ENCODE data around the gene SCRT2.

Gene SCRT2

DNA sequence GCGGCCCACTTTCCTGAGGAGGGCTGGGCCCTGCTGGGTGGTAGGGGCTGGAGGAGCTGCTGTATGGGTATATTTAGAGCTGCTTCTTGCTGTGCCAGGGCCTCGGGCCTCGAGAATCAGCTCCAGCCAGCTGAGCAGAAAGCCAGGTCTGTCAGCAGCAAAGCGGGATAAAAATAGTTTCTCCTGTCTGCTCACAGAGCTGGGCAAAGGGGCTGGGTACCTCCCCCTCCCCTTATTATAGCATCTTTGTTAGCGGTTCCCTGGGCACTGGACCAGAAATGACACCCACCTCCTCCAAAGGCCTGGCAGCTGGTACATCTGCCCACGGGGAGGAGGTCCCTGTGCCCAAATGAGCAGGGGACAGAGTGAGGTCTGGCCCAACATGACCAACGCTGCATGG is 6.0 kb downstream of the SCRT2 start:
- no peak for DNase-seq

DNA sequence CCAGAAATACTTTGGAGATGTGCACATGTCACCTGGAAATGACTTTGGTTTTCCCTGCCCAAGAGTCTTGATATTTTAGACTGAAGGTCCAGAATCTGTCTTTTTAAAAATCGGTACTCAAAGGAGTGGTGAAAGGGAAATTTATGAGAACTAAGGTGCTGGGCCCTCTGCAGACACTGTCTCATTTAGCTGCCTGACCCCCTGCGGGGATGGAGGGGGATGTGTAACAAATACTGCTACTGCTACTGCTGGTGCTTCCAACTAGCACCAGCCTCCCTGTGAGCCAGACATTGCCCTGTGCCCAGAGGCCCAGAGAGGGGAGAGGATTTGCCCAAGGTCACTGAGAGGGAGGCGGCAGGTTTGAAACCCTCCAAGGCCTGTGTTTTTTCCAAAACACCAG is 7.0 kb downstream of the SCRT2 start:
- no peak for DNase-seq

DNA sequence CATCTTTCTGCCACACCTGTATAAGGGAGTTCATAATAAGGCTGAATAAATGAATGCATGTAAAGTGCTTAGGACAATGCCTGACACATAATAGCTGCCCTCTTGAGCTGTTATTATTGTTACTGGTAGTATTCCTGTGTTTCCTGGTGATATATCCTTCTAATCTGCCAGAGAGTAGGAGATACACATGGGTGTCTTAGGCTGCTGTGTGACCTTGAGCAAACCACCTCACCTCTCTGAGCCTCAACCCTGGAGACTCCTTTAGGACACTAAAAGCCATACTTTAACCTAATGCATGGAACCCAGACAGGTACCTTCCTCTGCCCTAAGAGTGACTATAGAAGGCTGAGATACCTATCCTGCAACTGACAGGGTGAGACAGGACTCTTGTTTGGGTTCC is 7.6 kb downstream of the SCRT2 start:
- DNase-seq, result no peak

DNA sequence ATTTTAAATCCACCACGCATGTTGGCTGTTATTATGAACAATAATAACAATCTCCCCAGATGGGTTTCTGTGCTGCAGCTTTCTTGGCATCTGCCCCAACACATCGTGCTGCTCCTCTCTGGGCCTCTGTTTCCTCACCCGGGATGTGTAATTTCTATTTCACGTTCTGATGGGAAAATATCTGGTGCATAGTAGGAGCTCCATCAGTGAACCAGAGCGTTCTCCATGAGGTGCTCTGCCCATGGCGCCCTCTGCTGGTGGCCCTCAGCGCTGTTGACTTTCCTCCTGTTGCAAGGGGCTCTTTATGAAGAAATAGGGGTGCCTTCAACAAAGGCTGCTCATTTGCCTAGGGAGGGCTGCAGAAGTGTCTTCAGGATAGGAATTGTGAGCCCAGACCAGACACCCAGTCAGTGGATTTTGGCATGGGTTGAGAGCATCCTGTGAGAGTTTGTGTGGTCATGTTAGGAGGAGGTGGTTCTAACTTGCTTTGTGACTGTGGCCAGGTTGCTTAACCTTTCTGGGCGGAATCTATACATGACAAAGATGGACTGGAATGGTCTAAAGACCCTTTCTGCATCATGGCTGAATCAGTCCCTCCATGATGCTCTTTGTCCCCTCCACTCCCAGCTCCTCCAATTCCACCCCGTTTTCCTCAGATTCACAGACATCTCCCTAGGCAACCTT is 8.1 kb downstream of the SCRT2 start:
- peak; percentile 28 for DNase-seq

DNA sequence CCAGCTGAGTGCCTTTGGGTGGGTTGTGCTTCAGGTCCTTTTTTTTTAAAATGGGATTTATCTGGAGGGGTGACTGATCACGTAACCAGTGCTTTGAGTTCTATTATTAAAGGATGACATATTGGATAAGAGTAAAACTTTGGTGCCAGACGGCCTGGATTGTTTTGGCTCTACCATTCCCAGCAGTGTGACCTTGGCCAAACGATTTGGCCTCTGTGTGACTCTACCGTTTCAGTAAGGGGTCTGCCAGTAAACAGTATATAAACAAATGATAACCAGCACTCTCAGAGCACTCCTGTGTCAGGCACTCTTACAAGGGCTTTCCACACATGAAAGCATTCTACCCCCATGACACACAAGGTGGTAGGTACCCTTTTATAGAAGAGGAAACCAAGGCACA is 8.7 kb downstream of the SCRT2 start:
- no peak for DNase-seq

DNA sequence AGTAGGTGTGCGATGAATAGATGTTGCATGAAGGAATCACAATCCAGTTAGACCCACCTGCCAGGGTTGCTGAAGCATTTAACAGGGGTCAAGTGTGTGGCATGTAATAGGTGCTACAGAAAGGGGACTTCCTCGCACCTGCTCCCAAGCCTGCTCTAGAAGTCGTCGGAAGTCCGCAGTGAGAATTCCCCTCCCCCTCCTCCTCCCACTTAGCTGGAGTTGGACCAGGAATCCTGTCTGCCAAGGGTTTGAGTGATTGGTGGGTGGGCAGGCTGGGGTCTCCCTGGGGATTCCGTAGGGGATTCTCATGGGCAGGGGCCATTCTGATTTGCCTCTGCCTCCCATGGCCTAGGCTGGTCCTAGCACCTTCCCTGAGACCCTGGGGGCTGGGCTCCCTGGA is 10.3 kb downstream of the SCRT2 start:
- no peak for DNase-seq

DNA sequence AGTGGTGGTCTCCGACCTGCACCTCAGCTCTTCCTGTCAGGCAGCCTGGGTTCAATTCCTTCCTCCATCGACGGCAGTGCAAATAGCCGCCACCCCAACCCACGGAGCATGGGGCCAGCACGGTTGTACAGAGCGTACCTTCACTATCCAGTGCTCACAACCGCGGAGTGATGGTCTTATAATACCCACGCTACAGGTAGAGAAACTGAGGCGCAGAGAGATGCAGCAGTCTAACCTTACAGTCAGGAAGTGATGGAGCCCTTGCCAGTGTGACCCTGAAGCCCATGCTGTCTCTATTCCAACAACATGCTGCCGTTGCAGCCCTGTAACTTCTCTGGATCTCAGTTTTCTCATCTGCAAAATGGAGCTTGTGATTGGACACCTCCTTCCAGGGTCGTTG is 11.0 kb downstream of the SCRT2 start:
- no peak for DNase-seq

DNA sequence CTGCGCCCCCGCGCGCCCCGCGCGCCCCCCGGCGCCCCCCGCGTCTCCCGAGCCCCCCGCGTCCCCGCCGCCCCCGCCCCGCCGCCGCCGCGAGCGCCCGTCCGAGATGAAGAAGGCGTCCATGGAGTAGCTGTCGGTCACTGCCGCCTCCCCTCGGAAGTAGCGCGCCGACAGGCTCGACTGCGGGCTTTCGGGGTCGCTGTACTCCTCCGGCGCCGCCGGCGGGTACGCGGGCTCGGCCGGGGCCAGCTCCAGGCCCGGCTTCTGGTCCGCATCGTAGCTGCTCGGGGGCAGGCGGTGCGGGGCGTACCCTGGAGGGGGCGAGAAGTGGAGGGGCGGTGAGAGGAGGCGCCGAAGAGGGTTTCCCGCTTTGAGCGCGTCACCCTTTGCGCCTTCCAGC is 11.5 kb downstream of the SCRT2 start:
- DNase-seq, result no peak

DNA sequence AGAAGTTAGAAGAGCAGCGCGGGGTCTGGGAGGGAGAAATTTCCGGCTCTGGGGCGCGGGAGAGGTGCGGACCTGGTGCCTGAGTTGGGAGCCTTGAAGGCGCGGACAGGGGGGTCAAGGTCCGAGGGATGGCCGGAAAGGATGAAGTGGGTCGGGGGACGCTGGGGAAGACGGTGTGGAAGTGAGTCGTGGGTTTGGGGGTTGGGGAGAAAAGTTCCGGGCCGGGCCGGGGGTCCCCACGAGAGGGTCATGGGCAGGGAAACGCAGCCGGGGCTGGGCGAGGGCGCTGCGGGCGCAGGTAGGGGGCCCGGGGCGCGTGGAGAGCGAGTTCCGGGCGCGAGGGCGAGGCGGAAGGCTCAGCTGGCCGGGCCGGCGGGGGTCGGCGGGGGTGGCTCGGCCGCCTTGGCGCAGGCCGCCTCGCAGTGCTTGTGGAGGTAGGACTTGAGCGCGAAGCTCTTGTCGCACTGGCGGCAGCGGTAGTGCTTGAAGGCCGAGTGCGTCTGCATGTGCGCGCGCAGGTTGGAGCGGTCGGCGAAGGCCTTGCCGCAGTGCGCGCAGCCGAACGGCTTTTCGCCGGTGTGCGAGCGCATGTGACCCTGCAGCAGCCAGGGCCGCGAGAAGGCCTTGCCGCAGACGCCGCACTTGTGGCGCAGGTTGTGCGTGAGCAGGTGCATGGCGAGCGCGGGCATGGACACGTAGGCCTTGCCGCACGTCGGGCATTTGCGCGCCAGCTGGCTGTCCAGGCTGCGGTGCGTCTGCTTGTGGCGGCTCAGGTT is 12.1 kb downstream of the SCRT2 start:
- DNase-seq, result no peak

DNA sequence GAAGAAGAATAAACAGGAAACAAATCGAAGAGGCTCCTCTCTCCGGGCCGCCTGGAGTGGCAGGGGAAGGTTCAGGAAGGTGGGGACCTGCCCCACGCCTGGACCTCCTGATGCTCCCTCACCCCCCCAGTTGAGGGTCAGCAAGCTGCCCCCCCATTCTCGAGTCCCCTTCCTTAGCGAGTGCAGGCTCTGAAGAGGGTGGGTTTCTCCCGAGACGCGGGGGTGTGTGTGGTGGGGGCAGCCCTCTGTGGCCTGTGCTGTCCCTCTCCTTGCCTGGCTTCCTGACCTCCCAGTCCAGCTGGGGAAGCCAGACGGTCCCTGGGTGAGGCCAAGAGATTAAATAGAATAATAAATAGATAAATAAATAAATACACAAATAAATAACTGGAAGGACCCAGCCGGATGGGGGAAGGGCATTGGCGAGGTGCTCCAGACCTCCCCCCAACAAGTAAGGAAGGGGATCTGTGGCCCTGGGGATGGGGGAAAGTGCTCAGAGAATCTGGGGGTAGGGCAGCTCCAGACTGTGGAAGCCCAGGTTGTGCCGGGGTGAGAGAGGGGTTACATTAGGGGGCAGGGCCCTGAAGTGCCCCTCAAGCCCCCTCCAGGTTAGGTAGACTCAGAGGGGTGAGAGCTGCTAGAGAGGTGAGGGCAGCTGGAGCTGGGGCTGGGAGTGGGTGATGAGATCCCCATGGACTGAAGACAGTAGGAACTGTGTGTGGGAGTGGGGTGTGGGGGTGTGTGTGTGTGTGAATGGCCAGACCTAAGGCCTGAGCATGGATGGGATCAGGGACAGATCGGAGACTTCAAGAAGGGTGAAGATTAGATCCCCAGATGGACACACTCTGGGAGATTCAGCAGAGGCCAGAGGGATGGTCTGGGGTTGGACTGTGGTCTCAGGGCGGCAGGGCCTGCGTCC is 13.1 kb downstream of the SCRT2 start:
- DNase-seq, result no peak

DNA sequence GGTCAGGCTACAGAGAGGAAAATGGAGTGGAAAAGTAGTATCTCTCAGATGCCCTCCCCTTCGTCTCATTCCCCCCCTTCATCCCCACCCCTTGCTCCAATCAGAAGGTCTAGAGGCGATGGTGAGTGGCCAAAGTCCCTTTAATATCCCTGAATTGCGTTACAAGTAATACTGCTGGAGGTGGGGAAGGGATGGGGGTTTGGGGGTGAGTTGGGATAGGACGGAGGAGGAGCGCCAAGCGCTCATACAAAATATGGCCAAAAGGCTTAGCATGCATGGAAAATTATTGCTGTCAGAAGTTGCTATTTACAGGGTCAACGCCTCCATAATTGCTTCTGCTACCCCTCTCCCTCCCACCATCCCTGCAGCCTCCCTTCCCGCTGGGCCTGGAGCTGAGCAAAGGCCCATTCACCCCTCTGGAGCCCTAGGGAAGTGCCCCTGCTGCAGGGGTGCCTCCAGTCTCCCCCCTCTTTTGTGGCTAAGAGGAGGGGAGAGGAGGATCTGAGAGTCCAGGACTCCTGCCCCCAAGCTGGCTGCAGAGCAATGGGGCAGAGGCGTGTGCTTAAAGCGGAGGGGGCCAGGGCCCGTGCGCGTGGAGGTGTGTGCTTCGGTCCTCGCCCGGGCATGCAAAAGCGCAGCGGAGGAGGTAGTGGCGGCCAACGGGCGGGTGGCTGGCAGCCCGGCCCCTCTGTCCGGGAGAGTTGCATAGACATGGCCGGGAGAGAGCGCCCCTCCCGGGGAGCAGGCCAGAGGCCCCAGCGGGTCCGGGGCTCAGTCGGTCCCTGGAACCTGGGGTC is 13.9 kb downstream of the SCRT2 start:
- DNase-seq, result no peak

DNA sequence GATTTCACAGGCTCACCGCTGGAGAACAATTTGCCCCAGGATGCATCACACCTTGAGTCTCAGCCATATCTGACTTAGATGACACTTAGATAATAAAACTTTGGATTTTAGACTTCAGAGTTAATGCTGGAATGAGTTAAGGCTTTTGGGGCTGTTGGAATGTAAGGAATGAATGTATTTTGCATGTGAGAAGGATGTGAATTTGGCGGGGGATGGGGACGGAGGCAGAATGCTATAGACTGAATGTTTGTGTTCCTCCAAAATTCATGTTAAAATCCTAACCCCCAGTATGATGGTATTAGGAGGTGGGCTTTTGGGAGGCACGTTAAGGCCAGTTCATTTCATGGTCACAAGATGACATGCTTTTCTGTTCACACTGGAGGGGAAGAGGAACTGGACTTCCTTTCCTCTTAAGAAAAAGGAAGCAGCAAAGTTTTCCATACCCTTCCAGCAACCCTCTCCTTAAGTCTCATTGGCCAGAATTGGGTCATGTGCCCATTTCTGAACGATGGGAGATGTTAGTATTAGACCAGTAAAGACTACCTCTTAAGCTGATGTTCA is 16.8 kb downstream of the SCRT2 start:
- DNase-seq, result no peak

DNA sequence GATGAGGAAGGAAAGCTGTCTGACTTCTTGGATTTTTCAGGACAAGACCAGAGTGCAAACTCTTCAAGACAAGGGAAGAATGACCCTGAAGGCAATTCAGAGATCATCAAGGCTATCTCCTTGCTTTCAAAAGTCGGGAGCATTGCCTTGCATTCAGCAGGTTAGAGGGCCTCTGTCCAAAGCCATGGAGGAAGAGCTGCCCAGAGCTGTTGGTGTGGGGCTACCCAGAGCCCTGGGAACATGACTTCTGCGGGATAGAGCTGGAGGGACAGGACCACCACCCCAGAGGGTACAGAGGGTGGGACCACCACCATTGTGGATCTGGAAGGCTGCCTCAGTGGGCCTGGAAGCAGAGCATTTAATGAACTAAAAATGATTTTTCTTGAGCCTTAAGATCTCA is 17.4 kb downstream of the SCRT2 start:
- no peak for DNase-seq

DNA sequence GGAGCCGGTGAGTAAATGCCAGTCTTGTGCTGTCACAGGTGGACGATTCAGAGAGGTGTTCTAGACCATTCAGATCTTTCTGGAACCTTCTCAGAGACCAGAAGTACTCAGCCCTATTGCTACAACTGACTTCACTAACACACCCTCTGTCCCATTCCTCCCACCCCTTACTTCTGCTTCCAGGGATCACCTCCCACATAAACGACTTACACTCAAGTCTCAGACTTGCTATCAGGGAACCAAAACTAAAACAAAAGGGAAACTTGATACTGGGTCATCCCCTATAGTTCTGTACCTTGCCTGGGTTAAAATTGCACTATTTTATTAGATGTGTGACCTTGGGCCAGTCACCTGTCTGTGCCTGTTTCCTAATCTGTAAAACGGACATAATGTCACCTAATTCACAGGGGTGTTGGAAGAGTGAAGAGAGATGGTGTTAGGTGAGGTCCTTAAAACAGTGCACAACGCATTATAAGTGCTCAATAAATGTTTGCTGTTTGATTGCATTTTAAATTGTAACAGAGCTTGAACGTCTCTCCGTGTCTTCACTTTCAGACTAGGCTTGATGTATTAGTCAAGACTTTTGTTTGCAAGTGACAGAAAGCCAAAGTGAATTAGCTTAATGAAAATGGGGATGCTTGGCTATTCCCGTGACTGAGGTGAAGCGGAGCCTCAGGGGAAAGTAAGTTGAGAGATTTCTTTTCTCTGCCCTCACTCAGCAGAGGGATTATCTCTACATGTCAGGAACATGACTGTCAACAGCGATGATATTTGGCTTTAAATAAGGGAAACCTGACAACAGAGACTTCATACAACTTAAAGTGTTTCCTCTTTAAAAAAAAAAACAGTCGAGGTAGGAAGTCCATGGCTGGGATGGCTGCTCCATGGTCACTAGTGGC is 19.6 kb downstream of the SCRT2 start:
- DNase-seq, result no peak

DNA sequence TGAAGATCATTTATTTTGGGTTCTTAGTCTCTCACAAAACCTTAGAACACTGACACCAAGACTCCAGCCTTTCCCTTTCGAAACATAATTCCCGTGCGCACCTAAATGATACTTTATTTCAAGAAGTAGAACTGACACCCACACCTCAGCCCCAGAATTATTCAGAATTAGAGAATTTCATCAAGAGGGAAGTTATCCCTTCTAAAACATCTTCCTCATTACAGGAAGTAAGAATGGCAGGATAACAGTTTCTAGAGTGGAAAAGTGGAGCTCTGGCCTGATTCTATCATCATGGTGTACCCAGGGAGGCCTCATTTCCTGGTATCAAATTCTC is 21.2 kb downstream of the SCRT2 start:
- no peak for DNase-seq

DNA sequence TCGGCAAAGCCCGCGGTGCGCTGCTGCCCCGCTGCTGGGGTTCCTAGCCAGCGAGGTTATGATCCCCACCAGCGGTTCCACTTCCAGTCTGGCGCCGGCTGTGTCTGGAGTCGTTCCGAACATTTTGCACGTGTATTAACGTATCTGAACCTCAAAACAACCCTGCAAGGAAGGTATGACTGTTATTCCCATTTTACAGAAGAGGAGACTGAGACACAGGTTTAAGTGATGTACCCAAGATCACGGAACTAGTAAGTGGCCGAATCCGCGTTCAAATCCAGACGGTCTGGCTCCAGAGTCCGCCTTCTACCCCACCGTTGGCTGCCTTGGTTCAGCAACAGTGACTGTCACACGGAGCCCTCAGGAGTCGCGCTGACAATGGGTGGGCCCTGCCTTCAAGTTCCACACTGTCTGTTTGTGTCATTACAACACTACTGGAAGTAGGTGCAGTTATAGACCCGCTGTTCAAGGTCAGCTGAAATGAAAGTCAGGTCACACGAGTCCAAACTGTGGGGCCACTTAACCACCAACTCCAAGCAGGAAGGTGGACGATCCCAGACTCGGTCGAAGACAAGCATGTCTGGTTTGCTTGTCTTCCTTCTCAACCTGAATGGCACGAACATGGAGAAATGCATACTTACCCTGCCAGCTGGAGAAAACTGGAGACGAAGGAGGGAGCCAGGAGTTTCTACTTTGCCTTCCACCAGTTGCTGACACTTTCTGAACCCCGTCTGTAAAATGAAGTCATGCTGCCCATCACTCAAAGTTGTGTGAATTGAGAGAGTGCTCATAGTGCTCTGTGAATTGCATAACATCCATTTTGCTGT is 21.8 kb downstream of the SCRT2 start:
- DNase-seq, result no peak

DNA sequence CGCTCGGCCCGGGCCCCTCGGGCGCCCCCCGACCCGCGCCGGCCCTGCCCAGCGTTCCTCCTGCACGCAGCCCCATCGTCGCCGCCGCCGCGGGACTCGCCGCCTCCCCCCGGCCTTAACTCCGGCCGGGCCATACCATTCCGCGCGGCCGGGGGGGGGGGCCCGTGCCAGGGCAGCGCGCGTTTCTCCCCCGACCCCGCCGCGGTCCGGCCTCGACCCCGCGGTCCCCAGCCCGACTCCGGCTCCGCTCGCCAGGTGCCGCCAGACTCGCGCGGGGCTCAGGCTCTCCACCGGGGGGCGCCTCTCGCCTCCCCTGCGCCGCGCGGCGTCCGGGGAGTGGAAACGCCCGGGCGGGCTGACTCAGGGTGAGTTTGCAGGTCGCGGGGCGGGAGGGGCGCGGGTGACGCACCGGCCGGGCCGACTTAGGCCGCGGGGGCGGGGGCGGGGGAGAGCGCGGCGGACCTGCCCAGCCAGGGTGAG is 22.5 kb downstream of the SCRT2 start, which contains the start of gene SRXN1:
TSS of gene SRXN1 (minus strand) at position 91 of the 480 bp plus-strand sequence. CDS start at position 76, 15 bp downstream.
- peak; percentile 75 for DNase-seq

DNA sequence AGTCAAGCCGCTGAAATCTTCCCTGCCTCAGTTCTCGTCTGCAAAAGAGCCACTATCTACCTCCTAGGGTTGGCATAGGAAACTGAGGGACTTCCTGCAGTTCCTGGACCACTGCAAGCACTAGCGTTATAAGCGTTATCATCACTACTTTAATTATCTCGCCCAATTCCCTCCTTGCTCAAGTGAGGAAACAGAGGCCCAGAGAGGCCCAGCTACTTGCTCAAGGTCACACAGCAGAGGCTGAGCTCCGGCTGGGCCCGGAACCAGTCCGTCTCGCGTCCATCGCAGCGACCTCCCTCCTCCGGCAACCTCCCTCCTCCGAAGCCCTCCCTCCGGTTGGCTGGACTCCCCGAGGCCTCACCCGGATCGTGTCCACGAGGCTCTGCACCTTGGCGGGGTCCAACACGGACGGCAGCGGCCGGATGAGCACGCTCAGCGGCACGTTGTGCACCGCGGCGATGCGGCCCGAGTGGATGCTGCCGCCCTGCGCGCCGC is 22.9 kb downstream of the SCRT2 start:
- no peak for DNase-seq

DNA sequence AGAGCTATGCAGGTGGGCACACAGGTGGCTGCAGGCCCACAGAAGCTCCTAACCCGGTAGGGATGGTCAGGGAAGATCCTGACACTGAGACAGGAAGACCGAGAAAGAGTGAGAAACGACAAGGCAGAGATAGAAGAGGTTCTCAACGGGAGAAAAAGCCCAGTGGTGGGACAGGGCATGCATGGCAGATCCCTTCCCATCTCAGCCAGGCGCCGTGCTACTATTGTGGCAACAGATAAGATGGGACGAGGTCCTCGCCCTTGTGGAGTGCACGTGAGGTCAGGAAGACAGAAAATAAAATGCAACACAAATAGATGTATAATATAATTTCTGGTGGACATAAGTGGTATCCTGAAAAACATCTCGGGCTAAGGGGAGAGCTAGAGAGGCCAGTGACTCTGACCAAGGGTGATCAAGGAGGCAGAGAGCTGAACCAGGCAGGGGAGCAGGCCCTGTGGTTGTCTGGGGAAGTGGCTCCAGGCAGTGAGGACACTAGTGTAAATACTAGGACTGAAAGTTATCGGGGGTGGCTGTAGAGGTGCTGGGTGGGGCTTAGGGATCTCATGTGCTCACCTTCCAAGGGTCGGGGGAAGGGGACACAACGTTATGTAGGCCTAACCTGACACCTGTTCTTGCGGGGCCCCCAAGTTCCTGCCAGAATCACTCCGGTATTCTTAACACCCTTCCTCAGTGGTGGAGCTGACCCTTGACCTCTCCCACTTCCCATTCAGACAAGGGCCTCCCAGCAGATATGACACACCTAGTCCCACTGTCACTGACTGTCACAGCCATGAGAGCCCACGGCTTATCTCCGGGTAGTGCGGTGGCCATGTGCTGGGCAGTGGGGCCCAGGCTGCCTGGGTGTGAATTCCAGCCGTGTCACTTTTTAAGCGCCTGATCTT is 23.6 kb downstream of the SCRT2 start:
- DNase-seq, result no peak

All from NCI-H774 (cell line).